WTC11 (cell line): Measurements from ENCODE around the gene MB. TPM values are rescaled to one million over a fixed set of nuclear protein-coding genes. Genes with fewer than 3 reads are reported as not detected.

Experiments
- ATAC-seq: fragments of 200-7000 bp; cut with Tn5 transposase; 2 replicates; pipeline ENCODE4 v1.10.0; 2021; ENCODE audit warnings: mild to moderate bottlenecking, moderate library complexity
- CTCF ChIA-PET: fragments of 300-600 bp; sonication (Branson Sonifier 250); formaldehyde crosslinking; loops from one replicate; lab custom pipeline; 2021; ENCODE audit warnings: antibody characterized with exemption; lab: Charles Lee
- POLR2A ChIA-PET: fragments of 350-600 bp; sonication (Branson Sonifier 250); formaldehyde crosslinking; loops from one replicate; lab custom pipeline; 2021; ENCODE audit warnings: antibody characterized with exemption; lab: Charles Lee
- DNase-seq: peaks from one replicate; pipeline ENCODE4 v3.0.0; 2021; ENCODE audit warnings: low spot score
- H3K27ac Mint-ChIP-seq: 2 replicates; pipeline ENCODE4 v1.8.0; 2021; ENCODE audit warnings: mixed read lengths
- H3K27me3 Mint-ChIP-seq: 2 replicates; pipeline ENCODE4 v1.8.0; 2021; ENCODE audit warnings: low read depth, mild to moderate bottlenecking, moderate library complexity, mixed read lengths
- H3K36me3 Mint-ChIP-seq: 2 replicates; pipeline ENCODE4 v1.8.0; 2021; ENCODE audit warnings: mixed read lengths
- H3K4me1 Mint-ChIP-seq: 2 replicates; pipeline ENCODE4 v1.8.0; 2022; ENCODE audit warnings: mixed read lengths
- H3K4me3 Mint-ChIP-seq: 2 replicates; pipeline ENCODE4 v1.8.0; 2021; ENCODE audit warnings: mild to moderate bottlenecking, moderate library complexity, mixed read lengths
- H3K9me3 Mint-ChIP-seq: 2 replicates; pipeline ENCODE4 v1.8.0; 2021; ENCODE audit warnings: mixed read lengths
- ARID4B ChIP-seq: sonication (generic); formaldehyde crosslinking; IDR thresholded peaks from 2 replicates; pipeline ENCODE4 v1.8.0; 2023; ENCODE audit warnings: missing genetic modification reagents, mild to moderate bottlenecking, borderline replicate concordance
- ELF4 ChIP-seq: sonication (generic); formaldehyde crosslinking; IDR thresholded peaks from 2 replicates; pipeline ENCODE4 v1.8.1; 2022; ENCODE audit warnings: low read depth, mild to moderate bottlenecking, moderate library complexity, missing genetic modification reagents
- FOXJ3 ChIP-seq: sonication (generic); formaldehyde crosslinking; IDR thresholded peaks from 2 replicates; pipeline ENCODE4 v1.9.0; 2021; ENCODE audit warnings: missing genetic modification reagents, mild to moderate bottlenecking, borderline replicate concordance
- FOXK1 ChIP-seq: sonication (generic); formaldehyde crosslinking; IDR thresholded peaks from 2 replicates; pipeline ENCODE4 v1.8.0; 2022; ENCODE audit warnings: mild to moderate bottlenecking, moderate library complexity, missing genetic modification reagents
- GABPB1 ChIP-seq: sonication (generic); formaldehyde crosslinking; IDR thresholded peaks from 2 replicates; pipeline ENCODE4 v1.8.1; 2023; ENCODE audit warnings: mild to moderate bottlenecking, missing genetic modification reagents
- IRF2 ChIP-seq: sonication (generic); formaldehyde crosslinking; IDR thresholded peaks from 2 replicates; pipeline ENCODE4 v1.8.0; 2022; ENCODE audit warnings: low read depth, missing genetic modification reagents, borderline replicate concordance
- NFE2L1 ChIP-seq: sonication (generic); formaldehyde crosslinking; IDR thresholded peaks from 2 replicates; pipeline ENCODE4 v1.8.1; 2023; ENCODE audit warnings: missing genetic modification reagents
- NR1H2 ChIP-seq: sonication (generic); formaldehyde crosslinking; IDR thresholded peaks from 2 replicates; pipeline ENCODE4 v1.9.0; 2021; ENCODE audit warnings: mild to moderate bottlenecking, moderate library complexity, missing genetic modification reagents
- NR2C2 ChIP-seq: sonication (generic); formaldehyde crosslinking; IDR thresholded peaks from 2 replicates; pipeline ENCODE4 v1.8.0; 2022; ENCODE audit warnings: mild to moderate bottlenecking, missing genetic modification reagents
- RORB ChIP-seq: fragments of 250-450 bp; sonication (Bioruptor Pico); IDR thresholded peaks from 2 replicates; pipeline ENCODE4 v1.9.0; 2021; ENCODE audit warnings: mild to moderate bottlenecking
- SOX15 ChIP-seq: fragments of 250-450 bp; sonication (Bioruptor Pico); IDR thresholded peaks from 2 replicates; pipeline ENCODE4 v1.9.0; 2021; ENCODE audit warnings: mild to moderate bottlenecking
- TCF7 ChIP-seq: sonication (generic); formaldehyde crosslinking; IDR thresholded peaks from 2 replicates; pipeline ENCODE4 v1.8.0; 2022; ENCODE audit warnings: mild to moderate bottlenecking, low read depth, missing genetic modification reagents, moderate library complexity
- ZBTB43 ChIP-seq: sonication (generic); formaldehyde crosslinking; IDR thresholded peaks from 2 replicates; pipeline ENCODE4 v1.8.1; 2023; ENCODE audit warnings: mild to moderate bottlenecking, missing genetic modification reagents
- ZNF512 ChIP-seq: sonication (generic); formaldehyde crosslinking; IDR thresholded peaks from 2 replicates; pipeline ENCODE4 v1.8.1; 2022; ENCODE audit warnings: missing genetic modification reagents, borderline replicate concordance
- total RNA-seq: library from RNA; stranded (reverse); gene quantifications from 3 replicates; pipeline ENCODE4 v1.2.3, GENCODE V29; 2021
- TF ChIP-seq, protein P1 (sequence below): sonication (generic); formaldehyde crosslinking; IDR thresholded peaks from 2 replicates; pipeline ENCODE4 v1.8.0; 2023; ENCODE audit warnings: mild to moderate bottlenecking, missing genetic modification reagents
- TF ChIP-seq, protein P2 (sequence below): sonication (generic); formaldehyde crosslinking; IDR thresholded peaks from 2 replicates; pipeline ENCODE4 v1.8.0; 2022; ENCODE audit warnings: mild to moderate bottlenecking, missing genetic modification reagents
- TF ChIP-seq, protein P3 (sequence below): sonication (generic); formaldehyde crosslinking; IDR thresholded peaks from 2 replicates; pipeline ENCODE4 v1.8.0; 2022; ENCODE audit warnings: mild to moderate bottlenecking, missing genetic modification reagents
- TF ChIP-seq, protein P4 (sequence below): sonication (generic); formaldehyde crosslinking; IDR thresholded peaks from 2 replicates; pipeline ENCODE4 v1.8.1; 2022; ENCODE audit warnings: low read depth, mild to moderate bottlenecking, moderate library complexity, missing genetic modification reagents, borderline replicate concordance

The MB gene
- total RNA-seq, 1 experiment from 2014 or later: 0.50 TPM

GRCh38 chr22:35597692-35598395, 19.3 kb downstream of the MB start:
- H3K9me3 Mint-ChIP-seq: no peaks in the 10 kb centered on the region
- TF ChIP-seq GABPB1 (CRISPR knock-in tag) (no peak), FOXJ3 (CRISPR knock-in tag) (no peak), ZNF512 (no peak), SOX15 (CRISPR knock-in tag) (no peak), FOXK1 (CRISPR knock-in tag) (no peak), ELF4 (no peak), RORB (CRISPR knock-in tag) (no peak), NR1H2 (CRISPR knock-in tag) (no peak), ZBTB43 (no peak), TCF7 (CRISPR knock-in tag) (no peak)
- TF ChIP-seq, protein P1, sequence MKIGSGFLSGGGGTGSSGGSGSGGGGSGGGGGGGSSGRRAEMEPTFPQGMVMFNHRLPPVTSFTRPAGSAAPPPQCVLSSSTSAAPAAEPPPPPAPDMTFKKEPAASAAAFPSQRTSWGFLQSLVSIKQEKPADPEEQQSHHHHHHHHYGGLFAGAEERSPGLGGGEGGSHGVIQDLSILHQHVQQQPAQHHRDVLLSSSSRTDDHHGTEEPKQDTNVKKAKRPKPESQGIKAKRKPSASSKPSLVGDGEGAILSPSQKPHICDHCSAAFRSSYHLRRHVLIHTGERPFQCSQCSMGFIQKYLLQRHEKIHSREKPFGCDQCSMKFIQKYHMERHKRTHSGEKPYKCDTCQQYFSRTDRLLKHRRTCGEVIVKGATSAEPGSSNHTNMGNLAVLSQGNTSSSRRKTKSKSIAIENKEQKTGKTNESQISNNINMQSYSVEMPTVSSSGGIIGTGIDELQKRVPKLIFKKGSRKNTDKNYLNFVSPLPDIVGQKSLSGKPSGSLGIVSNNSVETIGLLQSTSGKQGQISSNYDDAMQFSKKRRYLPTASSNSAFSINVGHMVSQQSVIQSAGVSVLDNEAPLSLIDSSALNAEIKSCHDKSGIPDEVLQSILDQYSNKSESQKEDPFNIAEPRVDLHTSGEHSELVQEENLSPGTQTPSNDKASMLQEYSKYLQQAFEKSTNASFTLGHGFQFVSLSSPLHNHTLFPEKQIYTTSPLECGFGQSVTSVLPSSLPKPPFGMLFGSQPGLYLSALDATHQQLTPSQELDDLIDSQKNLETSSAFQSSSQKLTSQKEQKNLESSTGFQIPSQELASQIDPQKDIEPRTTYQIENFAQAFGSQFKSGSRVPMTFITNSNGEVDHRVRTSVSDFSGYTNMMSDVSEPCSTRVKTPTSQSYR (CRISPR knock-in tag): no peak
- H3K36me3 Mint-ChIP-seq: no peaks in the 10 kb centered on the region
- peaks cover 5% of the 10 kb centered on the region; the same call in 1 of the 2 replicates for H3K27me3 Mint-ChIP-seq
- ATAC-seq (no peak), DNase-seq (no peak)
- no peak overlapping the region for H3K4me3 Mint-ChIP-seq
- POLR2A ChIA-PET: no interaction called here
- CTCF ChIA-PET: interaction anchor here (1.2 to 1.4 kb wide), 2 partner anchors 14 to 167 kb away, joined by 4 read pairs; no protein-coding TSS in a partner anchor
- peaks cover 11% of the 10 kb centered on the region for H3K4me1 Mint-ChIP-seq
- no peak overlapping the region for H3K27ac Mint-ChIP-seq

DNA sequence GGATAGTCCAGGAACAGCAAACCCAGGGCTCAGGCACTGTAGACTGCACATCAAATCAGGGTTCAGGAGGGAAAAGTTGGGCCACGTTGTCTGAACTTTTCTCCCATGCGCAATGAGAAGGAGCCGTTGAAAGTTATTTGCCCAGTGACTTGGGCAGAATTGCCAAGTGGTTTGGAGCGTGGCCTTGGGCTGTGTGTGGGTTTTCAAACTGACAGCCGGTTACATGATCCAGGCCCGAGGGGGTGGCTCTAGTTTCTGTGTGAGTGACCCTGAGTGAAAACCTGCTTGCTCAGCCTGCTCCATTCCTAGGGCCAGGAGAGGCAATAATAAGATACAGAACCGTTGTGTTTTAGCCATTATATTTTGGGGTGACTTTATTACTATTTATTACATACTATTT, 20.3 kb downstream of the MB start:
- no peak overlapping the region for H3K4me3 Mint-ChIP-seq
- H3K4me1 Mint-ChIP-seq: peaks cover 15% of the 10 kb centered on the region
- CTCF ChIA-PET: interaction anchor here (0.6 to 1.2 kb wide), 2 partner anchors 21 to 246 kb away, joined by 3 read pairs; no protein-coding TSS in a partner anchor
- DNase-seq (no peak), ATAC-seq (no peak)
- no peaks in the 10 kb centered on the region for H3K36me3 Mint-ChIP-seq
- H3K9me3 Mint-ChIP-seq: no peaks in the 10 kb centered on the region
- POLR2A ChIA-PET: no interaction called here
- peaks cover 5% of the 10 kb centered on the region; the same call in 1 of the 2 replicates for H3K27me3 Mint-ChIP-seq
- TF ChIP-seq FOXK1 (CRISPR knock-in tag): no peak
- TF ChIP-seq, protein P2, sequence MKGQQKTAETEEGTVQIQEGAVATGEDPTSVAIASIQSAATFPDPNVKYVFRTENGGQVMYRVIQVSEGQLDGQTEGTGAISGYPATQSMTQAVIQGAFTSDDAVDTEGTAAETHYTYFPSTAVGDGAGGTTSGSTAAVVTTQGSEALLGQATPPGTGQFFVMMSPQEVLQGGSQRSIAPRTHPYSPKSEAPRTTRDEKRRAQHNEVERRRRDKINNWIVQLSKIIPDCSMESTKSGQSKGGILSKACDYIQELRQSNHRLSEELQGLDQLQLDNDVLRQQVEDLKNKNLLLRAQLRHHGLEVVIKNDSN (CRISPR knock-in tag): no peak
- TF ChIP-seq, protein P3, sequence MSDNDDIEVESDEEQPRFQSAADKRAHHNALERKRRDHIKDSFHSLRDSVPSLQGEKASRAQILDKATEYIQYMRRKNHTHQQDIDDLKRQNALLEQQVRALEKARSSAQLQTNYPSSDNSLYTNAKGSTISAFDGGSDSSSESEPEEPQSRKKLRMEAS (CRISPR knock-in tag): no peak
- TF ChIP-seq, protein P4, sequence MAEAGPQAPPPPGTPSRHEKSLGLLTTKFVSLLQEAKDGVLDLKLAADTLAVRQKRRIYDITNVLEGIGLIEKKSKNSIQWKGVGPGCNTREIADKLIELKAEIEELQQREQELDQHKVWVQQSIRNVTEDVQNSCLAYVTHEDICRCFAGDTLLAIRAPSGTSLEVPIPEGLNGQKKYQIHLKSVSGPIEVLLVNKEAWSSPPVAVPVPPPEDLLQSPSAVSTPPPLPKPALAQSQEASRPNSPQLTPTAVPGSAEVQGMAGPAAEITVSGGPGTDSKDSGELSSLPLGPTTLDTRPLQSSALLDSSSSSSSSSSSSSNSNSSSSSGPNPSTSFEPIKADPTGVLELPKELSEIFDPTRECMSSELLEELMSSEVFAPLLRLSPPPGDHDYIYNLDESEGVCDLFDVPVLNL: no peak
- TF ChIP-seq NR2C2 (CRISPR knock-in tag): no peak
- no peak for TF ChIP-seq ARID4B (CRISPR knock-in tag)
- no peak for TF ChIP-seq NFE2L1 (CRISPR knock-in tag)
- TF ChIP-seq IRF2 (CRISPR knock-in tag): no peak
- H3K27ac Mint-ChIP-seq: no peak overlapping the region
